Measurements from ENCODE around the gene LRRC53. TPM values are rescaled to one million over a fixed set of nuclear protein-coding genes. Genes with fewer than 3 reads are reported as not detected.

LRRC53 gene
- total and polyA plus RNA-seq, 12 donors = not detected

DNA sequence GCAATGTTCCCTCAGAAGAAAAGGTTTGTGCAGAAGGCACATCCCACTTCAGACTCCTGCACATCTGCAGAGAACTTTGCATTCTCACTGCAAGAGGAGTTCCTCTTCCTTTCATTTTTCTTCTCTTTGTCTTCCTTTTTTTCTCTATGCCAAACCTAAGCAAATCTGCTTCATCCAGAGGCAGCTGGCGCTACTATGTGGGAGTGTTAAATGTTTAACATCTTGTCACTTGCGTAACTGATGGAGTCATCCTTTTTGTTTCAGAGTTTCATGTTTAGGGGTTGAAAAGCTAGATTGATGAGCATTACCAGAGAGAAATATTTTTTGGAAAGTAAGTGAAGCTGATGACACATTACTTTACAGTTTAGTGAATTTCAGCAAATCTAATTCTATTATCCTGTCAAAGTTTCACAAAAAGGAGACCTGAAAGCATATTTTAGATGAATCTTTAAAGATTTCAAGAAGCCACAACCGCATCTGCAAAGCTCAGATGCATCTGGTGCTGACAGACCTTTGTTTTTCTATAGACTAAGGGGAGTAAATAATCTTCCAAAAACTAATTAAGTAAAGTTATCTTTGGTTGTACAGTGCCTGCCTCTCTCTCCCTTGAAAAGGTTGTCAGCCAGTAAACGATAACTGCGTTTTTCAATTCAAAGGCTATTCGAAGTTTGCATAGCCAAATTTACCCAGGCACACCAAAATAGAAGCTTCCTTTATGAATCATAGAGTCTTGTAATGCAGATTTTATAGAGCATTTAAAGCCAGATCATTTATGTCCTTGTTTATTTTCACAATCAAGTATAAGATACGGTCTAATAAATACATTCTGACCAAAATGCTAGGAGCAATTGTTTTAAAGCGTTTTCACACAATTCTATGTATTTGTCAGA, 1.2 kb upstream of the LRRC53 start:
- ATAC-seq (no peak), DNase-seq (no peak)
- intact Hi-C loops (cut with DNase I) = no loop called here
- Histone ChIP-seq H3K4me3 (no peak overlapping the region), H3K27ac (no peak overlapping the region), H3K9me3 (no peaks in the 10 kb centered on the region), H3K4me1 (peaks cover 0 to 7% (median 0%) of the 10 kb centered on the region in 9 donors), H3K27me3 (no peaks in the 10 kb centered on the region), H3K36me3 (no peaks in the 10 kb centered on the region)
- WGBS, 2 donors = 69 to 75% methylated on average over 8 of the region's 8 CpGs
- TF ChIP-seq, protein P1, sequence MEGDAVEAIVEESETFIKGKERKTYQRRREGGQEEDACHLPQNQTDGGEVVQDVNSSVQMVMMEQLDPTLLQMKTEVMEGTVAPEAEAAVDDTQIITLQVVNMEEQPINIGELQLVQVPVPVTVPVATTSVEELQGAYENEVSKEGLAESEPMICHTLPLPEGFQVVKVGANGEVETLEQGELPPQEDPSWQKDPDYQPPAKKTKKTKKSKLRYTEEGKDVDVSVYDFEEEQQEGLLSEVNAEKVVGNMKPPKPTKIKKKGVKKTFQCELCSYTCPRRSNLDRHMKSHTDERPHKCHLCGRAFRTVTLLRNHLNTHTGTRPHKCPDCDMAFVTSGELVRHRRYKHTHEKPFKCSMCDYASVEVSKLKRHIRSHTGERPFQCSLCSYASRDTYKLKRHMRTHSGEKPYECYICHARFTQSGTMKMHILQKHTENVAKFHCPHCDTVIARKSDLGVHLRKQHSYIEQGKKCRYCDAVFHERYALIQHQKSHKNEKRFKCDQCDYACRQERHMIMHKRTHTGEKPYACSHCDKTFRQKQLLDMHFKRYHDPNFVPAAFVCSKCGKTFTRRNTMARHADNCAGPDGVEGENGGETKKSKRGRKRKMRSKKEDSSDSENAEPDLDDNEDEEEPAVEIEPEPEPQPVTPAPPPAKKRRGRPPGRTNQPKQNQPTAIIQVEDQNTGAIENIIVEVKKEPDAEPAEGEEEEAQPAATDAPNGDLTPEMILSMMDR (IDR thresholded peaks at IDR 0.05) = no peak

DNA sequence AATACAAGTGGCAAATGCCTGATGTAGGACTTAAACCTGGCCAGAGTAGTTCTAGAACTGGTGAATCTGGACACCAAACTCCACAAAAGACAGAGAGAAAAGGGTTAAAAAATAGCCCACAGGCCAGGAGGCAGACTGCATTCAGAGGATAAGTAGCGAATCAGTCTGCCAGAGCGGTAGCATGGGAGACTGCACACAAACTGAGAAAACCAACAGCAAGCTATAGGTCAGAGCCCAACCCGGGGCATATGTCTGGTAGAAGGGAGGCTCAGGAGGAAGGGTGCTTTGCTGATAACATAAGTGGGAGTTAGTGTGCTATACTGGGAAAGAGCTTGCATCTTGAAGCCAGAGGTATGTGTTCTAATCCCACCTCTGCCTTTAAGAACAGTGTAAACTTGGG, 4.0 kb downstream of the LRRC53 start:
- TF ChIP-seq, protein P1 (IDR thresholded peaks at IDR 0.05) = no peak
- no peak for ATAC-seq
- intact Hi-C loops (cut with DNase I) = no loop called here

DNA sequence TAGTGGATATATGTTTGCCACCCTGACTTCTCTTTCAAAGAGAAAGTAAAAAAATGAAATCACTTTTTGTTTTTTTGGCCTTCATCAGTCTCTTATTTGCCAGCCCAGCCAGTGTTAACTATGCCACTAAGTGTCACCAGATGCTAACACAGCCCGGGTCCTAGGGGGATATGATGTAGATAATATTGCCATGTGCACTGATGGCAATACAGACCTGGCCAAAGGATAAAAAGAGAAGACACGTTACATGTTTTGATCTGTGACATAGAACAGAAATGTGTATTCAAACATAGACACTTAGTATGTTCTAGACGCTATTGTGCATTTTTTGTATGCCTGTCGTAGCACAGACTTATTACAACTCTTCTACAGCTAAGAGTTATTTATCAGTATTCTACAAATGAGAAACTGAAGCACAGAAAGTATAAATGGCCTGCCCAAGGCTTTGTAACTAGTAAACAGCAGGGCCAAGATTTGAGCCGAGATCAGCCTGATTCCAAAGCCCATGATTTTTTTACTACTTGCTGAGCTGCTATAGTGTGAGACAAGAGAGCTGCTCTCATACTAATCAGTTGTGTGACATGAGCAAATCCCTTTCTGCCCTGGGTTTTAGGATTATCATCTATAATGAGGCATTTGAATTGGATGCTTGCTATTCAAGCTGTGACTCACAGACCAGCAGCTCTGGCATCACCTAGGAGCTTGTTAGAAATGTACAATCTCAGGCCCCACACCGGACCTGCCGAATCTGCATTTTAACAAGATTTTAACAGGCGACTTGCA, 6.3 kb downstream of the LRRC53 start:
- H3K27ac ChIP-seq = no peak overlapping the region
- H3K9me3 ChIP-seq = no peaks in the 10 kb centered on the region
- H3K4me1 ChIP-seq = peaks cover 0 to 6% (median 0%) of the 10 kb centered on the region in 9 donors
- WGBS, 2 donors = 65 to 67% methylated on average over 8 of the region's 8 CpGs
- TF ChIP-seq, protein P1 (IDR thresholded peaks at IDR 0.05) = no peak
- DNase-seq (no peak), ATAC-seq (no peak)
- intact Hi-C loops (cut with DNase I) = no loop called here
- no peaks in the 10 kb centered on the region for H3K36me3 ChIP-seq
- H3K27me3 ChIP-seq = no peaks in the 10 kb centered on the region
- H3K4me3 ChIP-seq = no peak overlapping the region

More for the DNA sequence above, 4.0 kb downstream of the LRRC53 start:
- DNase-seq = no peak
- Histone ChIP-seq H3K9me3 (no peaks in the 10 kb centered on the region), H3K27ac (no peak overlapping the region), H3K4me1 (peaks cover 0 to 11% (median 0%) of the 10 kb centered on the region in 9 donors), H3K36me3 (no peaks in the 10 kb centered on the region), H3K4me3 (no peak overlapping the region), H3K27me3 (no peaks in the 10 kb centered on the region)
- 20 to 21% methylated on average over 3 of the region's 3 CpGs for WGBS, 2 donors

DNA sequence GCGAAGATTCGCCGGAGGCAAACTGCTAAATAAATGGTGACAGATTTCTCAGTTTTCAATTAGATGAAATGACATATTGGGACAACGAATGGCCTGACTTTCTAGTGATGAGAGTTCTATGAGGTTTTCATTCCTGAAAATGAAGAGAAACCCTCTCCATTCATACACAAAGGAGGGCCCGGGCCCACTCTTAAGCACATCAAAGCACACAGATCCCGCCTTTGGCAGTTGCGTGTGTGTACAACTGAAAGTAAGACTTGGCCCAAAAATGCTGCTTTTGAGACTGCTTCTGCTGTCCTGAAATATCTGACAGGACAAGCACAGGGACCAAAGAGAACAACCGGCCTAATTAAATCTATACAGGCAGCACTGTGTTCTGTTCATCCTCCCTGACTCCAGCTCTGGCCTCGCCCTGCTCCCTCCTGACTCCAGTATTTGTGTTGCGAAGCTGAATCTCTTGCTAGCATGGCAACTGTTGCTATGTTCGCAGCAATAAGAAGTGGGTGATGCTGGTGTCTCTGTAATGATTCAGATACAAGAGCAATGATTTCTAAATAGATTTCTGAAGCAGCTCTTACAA, 7.4 kb downstream of the LRRC53 start:
- WGBS, 2 donors = 67% methylated on average over 11 of the region's 11 CpGs
- peak in 5 of 8 donors; percentile 44 to 90 (median 87) for ATAC-seq
- DNase-seq = peak; percentile 14 to 22
- intact Hi-C loops (cut with DNase I) = no loop called here
- Histone ChIP-seq H3K27ac (peak overlapping the region in 1 of 10 donors; percentile 15), H3K4me3 (no peak overlapping the region), H3K27me3 (no peaks in the 10 kb centered on the region), H3K9me3 (no peaks in the 10 kb centered on the region), H3K4me1 (peaks cover 0 to 6% (median 0%) of the 10 kb centered on the region in 9 donors), H3K36me3 (no peaks in the 10 kb centered on the region)
- TF ChIP-seq, protein P1 (IDR thresholded peaks at IDR 0.05) = no peak

Measured in heart right ventricle (tissue), 16 donors.